Stomach (tissue), 4 donors: ENCODE data around the gene ITPR1.

Experiments
- POLR2A ChIP-seq, 4 donors: fragments of 450-650 bp; IDR thresholded peaks; one replicate each; pipeline ENCODE4 v1.6.1; 2016; ENCODE audit warnings: antibody characterized with exemption in 4 of 4, control low read depth in 2 of 4, mild to moderate bottlenecking in 1 of 4, moderate library complexity in 1 of 4
- POLR2AphosphoS5 ChIP-seq, 3 donors: sonication (generic); formaldehyde crosslinking; IDR thresholded peaks; one replicate each; pipeline ENCODE4 v1.6.1; 2016; ENCODE audit warnings: antibody characterized with exemption in 3 of 3
- TF ChIP-seq, protein P1 (sequence below), 7 experiments: fragments of 450-650 bp in 4 of 7; fragments of 200-600 bp in 3 of 7; sonication (generic) in 3 of 7; IDR thresholded peaks; one replicate each; pipeline ENCODE4 v1.5.1; 2016 to 2019; ENCODE audit warnings: antibody characterized with exemption in 7 of 7, control low read depth in 2 of 7, mild to moderate bottlenecking in 1 of 7

DNA sequence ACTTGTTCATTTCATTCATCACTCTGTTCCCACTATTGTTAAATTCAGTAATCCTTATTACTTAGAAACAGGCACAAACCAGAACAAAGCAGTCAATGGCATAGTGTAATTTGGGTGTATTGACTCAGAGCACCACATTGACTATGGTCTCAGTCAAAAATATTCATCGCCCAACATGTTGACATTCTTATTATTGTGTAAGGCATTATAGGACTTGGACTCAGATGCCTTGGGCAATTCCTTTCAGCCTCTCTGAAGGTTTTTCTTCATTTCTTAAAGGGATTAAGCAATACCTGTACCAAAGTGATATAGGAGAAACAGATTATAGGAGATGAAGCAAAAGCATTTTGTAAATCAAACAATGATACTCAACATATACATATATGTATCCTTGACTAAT lies 371.4 kb downstream of the ITPR1 start:
- no peak for TF ChIP-seq POLR2A (IDR thresholded peaks at IDR 0.05)
- TF ChIP-seq, protein P1, sequence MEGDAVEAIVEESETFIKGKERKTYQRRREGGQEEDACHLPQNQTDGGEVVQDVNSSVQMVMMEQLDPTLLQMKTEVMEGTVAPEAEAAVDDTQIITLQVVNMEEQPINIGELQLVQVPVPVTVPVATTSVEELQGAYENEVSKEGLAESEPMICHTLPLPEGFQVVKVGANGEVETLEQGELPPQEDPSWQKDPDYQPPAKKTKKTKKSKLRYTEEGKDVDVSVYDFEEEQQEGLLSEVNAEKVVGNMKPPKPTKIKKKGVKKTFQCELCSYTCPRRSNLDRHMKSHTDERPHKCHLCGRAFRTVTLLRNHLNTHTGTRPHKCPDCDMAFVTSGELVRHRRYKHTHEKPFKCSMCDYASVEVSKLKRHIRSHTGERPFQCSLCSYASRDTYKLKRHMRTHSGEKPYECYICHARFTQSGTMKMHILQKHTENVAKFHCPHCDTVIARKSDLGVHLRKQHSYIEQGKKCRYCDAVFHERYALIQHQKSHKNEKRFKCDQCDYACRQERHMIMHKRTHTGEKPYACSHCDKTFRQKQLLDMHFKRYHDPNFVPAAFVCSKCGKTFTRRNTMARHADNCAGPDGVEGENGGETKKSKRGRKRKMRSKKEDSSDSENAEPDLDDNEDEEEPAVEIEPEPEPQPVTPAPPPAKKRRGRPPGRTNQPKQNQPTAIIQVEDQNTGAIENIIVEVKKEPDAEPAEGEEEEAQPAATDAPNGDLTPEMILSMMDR (IDR thresholded peaks at IDR 0.05) = no peak
- no peak for TF ChIP-seq POLR2AphosphoS5 (IDR thresholded peaks at IDR 0.05)
